RKO (cell line): Measurements from ENCODE around the gene SCARF2.
A peak's percentile ranks its signal among the peaks of the same experiment; 100 is the strongest.

Experiments used
- DNase-seq: peaks from one replicate; pipeline ENCODE4 v3.0.0-alpha.2; 2016; ENCODE audit warnings: low spot score

The SCARF2 gene

GRCh38 chr22:20440637-20441591, 3.3 kb upstream of the SCARF2 start:
- no peak for DNase-seq

- DNase-seq, result no peak
Observed at GRCh38 chr22:20439928-20440575, 2.4 kb upstream of the SCARF2 start.

GRCh38 chr22:20439556-20439927, 1.9 kb upstream of the SCARF2 start:
- DNase-seq, result no peak

DNA sequence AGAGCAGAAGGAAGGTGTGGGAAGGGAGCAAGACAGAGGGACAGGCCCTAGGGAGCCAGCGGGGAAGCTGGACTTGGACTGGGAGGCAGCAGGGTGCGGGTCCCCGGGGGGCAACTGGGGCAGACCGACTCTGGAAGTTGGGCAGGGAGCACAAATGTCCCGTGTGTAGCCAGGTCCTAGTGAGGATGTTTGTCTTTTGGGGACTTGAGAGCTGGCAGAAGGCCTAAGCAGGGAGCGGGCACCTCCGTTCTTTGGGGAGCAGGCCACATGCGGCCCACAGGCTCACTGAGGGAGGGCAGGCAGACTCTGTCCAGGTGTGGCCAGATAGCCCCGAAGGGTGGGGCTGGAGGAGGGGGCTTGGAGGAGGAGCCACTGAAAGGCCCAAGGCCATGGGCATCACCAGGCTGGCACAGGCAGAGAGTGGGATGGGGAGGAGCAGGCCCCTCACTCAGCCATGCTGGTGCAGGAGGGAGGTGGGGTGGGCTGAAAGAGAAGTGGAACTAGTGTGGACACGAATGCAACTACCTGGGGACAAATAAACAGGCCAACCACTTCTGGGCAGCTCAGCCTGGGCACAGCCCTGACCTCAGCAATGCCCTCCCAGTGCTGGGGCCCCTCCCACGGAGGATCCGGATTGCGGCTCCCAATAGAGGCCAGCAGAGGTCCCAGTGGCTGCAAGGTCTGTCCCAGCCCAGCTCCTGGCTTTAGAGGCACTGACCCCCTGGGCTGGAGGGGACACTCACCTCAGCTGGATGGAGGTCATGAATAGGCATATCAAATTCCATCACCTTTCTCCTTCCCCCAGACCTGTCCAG, 1.3 kb upstream of the SCARF2 start:
- DNase-seq, result no peak

DNA sequence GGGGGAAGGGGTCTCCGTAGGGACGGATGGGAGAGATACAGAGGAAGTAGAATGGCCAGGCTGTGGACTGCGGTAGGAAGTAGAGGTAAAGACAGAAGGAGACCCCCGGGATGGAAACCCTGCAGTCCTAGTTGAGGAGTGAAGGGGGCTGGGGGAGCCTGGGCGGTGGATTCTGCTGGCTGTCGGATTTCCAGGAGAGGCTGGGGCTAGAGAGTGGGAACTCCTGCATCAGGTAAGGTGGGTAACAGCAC, 727 bp upstream of the SCARF2 start:
- DNase-seq, result no peak

GRCh38 chr22:20436768-20437612, 635 bp downstream of the SCARF2 start:
- no peak for DNase-seq

DNA sequence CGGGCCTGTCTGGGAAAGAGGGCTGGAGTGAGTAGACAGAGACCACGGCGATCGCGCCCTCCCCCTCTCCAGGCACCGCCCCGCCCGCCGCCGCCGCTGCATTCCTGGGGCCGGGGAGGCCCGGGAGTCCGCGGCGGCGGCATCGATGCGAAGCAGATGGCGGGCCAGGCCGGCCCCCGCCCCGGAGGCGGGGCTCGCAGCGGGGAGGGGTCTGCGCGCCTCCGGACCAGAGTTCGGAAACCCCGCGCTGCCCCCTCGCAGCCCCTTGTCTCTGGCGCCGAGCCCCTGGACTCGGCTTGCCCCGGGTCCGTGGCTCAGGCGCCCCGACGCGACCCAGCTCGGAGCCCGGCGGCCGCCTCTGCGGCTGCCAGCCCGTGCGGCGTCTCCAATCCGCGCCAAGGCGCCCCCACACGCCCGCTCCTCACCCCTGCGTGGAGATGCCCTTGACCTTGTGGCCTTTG, 1.3 kb downstream of the SCARF2 start:
- no peak for DNase-seq

GRCh38 chr22:20435436-20436306, 2.0 kb downstream of the SCARF2 start:
- DNase-seq, result no peak

DNA sequence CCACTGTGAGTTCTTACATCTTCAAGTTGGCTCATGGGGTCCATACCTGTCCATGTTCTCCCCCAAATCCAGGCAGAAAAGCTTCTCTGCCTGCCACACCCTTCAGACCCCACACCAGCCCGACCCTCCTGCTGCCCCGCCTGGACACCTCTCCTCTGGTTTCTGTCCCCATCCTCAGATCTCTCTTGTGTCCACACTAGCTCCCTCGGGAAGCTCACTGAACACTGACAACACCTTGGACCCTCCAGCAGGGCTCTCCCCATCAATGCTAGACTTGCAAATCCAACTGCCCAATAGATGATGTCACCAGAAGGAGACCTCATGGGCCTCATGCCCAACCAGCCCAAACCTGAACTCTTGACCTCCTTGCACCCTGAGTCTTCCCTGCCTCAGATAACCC, 2.9 kb downstream of the SCARF2 start:
- no peak for DNase-seq

DNA sequence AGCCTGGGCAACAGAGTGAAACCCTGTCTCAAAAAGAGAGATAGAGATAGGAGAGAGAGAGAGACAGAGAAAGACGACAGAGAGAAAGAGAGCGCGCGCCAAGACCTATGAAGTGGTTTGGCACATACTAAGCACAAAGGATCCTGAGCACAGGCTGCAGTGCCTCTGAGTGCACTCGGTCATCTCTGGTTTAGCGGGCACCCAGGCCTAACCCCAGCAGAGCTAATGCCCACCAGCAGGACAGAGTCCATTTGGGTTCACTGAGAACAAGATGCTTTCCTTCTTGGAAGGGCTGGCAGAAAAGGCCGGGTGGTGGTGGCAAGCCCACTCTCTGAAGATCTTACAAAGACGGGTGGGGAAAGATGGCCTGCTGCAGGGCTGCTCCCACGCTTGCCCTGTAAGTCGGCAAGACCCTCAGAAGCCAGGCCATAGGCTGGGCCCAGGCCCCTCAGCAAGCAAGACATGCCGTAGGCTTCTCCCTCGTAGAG, 3.3 kb downstream of the SCARF2 start:
- no peak for DNase-seq

DNA sequence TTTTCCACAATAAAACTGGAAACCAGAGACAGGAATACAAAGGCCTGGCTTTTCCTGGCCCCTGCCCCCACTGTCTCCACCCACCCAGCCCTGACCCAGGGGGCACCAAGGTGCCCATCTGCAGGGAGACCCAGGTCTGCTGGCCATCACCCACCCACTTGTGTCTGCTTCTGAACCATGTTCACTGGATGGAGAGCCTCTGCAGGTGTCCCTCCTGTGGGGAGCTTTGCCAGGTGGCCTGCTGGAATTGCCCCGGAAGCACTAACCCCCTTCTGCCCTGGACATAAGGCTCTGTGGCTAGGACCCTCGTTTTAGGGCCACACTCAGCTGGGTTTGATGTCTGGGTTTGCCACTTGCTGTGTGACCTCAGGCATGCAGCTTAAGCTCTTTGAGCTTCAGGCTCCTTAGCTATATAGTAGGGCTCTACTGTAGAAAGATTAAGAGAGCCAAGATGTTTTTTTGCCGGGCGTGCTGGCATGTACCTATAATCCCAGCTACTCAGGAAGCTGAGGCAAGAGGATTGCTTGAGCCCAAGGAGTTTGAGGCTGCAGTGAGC, 3.9 kb downstream of the SCARF2 start:
- no peak for DNase-seq

DNA sequence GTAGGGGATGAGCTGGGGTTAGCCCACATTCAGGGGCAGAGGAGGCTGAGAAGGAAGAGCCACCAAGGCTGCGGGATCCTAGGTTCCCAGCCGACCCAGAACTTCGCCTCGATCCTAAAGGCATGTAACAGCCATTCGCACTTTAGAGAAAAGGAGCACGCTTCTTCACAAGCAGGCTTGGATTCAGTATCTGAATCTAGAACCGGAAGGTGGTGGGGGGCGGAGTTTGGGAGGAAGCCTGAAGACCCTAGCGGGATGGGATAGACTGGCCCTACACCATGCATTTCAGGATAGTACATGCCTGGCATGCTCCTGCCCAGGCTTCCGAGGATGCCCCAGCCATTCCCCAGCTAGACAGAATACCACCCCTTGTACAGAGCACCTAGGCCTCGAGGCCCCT, 4.4 kb downstream of the SCARF2 start:
- DNase-seq, result no peak

DNA sequence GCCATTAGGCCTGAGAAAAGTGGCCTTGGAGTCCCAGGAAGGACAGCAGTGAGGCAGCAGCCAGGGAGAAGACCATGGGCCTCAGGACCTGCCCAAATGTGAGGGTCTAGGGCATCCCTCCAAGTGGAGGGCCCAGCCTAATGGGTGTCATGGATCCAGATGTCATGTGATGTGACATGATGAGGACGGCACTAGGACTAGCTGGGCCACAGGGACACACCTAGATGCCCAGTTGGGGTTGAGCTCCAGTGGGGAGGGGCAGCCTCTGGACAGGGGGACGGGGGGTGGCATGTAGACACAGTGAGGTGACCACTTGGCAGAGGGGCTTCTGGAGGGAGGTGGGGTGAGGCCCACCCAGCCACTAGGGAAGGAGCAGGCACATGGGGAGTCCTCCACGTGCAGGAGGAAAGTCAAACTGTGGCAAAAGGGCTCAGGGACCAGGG, 5.4 kb downstream of the SCARF2 start:
- no peak for DNase-seq

- no peak for DNase-seq
Observed at GRCh38 chr22:20431511-20432192, 6.0 kb downstream of the SCARF2 start.

DNA sequence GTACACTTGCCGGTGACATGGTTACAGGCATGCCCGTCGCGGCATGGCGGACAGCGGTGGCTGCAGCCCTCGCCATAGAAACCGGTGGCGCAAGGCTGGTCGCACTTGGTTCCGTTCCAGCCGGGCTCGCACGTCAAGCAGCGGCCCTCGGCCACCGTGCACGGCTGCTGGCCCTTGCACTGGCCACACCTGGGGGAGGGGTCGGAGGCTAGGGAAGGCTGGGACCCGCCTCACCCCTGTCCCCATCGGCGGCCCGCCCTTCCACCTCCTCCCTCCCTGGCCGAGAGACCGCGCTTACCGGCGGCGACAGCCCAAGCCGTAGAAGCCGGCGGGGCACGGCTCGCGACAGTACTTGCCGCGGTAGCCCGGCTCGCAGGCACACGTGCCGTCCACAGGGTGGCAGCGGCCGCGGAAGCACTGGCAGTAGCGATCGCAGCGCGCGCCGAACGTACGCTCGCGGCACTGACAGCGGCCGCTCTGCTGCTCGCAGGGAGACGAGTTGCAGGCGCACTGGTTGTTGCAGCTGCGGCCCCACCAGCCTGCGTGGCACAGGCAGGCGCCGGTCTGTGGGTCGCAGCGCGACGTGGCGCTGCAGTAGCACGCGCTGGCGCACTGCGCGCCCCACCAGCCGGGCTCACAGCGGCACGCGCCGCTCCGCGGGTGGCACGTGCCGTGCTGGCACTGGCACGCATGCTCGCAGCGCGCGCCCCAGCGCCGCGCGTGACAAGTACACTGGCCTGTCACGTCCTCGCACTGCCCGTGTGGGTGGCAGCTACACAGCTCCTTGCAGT, 6.7 kb downstream of the SCARF2 start:
- peak; percentile 40 for DNase-seq

GRCh38 chr22:20430101-20430719, 7.4 kb downstream of the SCARF2 start:
- DNase-seq, result no peak

DNA sequence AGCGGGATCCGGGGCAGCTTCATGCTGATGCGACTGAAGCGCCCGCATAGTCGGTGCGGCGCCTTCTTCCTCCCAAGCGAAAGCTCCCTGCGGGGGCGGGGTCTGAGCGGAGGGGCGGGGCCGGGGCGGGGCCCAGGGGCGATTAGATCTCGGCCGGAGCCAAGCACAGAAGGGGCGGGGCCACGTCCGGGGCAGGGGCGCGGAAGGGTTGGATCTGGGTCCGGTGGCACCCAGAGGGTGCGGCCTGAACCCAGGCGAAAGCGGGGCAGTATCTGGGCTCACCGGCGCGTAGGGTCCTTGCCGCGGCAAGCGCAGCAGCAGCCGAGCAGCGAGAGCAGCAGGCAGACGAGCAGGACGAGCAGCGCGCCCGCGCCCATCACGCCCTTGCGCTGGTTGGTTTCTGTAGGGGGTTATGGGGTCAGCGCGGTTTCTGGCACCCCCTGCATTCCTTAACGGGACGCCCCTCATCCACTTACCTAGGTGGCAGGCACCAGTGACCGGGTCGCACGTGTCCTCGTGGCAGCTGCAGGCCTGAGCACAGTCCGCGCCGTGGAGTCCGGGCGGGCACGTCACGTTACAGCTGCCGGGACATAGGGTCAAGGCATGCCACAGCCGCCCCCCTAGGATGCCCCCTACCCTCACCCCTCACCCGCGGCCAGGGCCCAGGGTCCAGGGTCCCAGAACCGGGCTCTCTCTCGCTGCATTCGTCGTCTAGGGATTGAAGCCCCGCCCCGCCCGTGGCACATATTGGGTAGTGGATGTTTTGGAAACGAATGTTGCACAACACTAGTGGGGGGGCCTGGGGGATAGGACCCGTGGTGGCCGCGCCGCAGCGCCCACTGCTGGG, 8.1 kb downstream of the SCARF2 start:
- DNase-seq, result no peak
